GM12865 (cell line): ENCODE measurements around the gene TNFRSF12A.

Experiments
- DNase-seq: peaks from one replicate; pipeline ENCODE4 v3.0.0; 2010; ENCODE audit warnings: low read depth
- H3K4me3 ChIP-seq: 2 replicates; pipeline ENCODE4 v1.5.1; 2011; ENCODE audit warnings: mild to moderate bottlenecking, low read depth, low read length, control low read depth
- TF ChIP-seq, protein P1 (sequence below): IDR thresholded peaks from 2 replicates; pipeline ENCODE4 v1.5.1; 2011; ENCODE audit warnings: low read length, control low read depth, low read depth, inconsistent platforms; ENCODE audit not compliant: insufficient read depth; ENCODE audit errors: missing control alignments

TNFRSF12A gene

DNA sequence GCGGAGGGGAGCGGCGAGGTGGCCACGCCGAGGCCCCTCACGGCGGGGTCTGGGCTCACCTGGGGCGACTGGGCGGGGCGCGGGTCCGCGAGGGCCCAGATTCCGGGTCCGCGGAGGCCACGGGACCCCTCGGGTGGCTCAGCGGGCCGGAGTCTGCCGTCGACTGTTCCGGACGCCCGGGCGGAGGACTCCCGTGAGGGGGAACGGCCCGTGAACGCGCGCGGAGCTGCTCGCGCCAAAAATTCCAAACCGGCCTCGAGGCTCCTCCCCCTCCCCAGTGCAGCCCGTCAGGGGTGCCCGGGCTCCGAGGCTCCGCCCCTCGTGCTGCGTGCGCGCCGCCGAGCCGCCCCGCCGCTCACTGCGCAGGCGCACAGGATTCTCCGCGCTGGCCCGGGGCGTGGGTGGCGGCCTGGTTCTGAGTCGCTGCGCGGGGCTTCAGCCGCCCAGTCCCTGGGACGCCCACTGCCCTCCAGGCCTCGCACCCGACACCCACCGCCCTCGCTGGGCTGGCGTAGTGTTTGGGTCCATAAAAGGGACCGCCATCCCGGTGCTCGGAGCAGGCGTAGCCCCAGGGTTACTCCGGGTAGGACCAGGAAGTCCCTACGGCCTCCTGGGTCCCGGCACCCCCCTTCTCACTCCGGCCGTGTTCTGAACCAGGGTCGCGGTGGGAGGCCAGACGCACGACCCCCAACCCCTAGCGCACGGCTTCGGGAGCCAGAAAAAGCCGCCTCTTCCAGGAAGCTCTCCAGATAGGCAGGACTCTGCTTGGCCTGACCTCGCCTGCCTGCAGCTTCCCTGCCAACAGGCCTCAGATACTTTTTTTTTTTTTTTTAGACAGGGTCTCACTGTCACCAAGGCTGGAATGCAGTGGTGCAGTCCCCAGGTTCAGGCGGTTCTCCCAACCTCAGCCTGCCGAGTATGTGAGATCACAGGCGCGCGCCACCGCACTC is 39.7 kb upstream of the TNFRSF12A start, which contains the start of gene PKMYT1:
TSS of gene PKMYT1 (minus strand) at position 220 of the 950 bp plus-strand sequence. CDS start 789 bp downstream, outside the sequence.
- TF ChIP-seq, protein P1, sequence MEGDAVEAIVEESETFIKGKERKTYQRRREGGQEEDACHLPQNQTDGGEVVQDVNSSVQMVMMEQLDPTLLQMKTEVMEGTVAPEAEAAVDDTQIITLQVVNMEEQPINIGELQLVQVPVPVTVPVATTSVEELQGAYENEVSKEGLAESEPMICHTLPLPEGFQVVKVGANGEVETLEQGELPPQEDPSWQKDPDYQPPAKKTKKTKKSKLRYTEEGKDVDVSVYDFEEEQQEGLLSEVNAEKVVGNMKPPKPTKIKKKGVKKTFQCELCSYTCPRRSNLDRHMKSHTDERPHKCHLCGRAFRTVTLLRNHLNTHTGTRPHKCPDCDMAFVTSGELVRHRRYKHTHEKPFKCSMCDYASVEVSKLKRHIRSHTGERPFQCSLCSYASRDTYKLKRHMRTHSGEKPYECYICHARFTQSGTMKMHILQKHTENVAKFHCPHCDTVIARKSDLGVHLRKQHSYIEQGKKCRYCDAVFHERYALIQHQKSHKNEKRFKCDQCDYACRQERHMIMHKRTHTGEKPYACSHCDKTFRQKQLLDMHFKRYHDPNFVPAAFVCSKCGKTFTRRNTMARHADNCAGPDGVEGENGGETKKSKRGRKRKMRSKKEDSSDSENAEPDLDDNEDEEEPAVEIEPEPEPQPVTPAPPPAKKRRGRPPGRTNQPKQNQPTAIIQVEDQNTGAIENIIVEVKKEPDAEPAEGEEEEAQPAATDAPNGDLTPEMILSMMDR = no peak
- DNase-seq = peak; percentile 94
- peak within 1 kb of the TSS; percentile 97 for H3K4me3 ChIP-seq

DNA sequence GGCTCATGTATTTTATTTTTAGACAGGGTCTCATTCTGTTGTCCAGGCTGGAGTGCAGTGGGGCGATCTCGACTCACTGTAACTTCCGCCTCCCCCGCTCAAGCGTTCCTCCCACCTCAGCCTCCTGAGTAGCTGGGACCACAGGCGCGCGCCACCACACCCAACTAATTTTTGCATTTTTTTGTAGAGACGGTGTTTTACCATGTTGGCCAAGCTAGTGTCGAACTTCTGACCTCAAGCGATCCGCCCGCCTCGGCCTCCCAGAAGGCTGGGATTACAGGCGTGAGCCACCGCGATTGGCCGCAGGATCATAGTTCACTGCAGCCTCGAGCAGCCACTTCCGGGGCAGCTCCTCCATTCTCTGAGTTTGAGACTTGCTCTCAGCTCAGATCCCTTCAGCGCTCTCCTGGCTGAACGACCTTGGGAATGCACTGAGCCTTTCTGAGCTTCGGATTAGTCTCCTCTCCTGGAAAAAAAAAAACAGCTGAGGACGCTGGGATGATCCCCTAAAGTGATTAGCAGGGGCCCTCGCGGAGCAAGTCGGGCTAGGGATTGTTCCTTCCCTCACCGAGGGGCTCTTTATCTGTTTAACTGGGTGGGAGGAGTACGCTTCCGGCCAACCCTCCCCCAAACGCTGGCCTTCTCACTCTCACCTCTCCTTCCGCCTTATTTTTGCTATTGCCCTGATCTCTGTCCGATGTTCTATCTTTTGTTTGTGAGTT is 38.8 kb upstream of the TNFRSF12A start:
- TF ChIP-seq, protein P1 = no peak
- no peak for DNase-seq
- peak overlapping the region; percentile 97 for H3K4me3 ChIP-seq

DNA sequence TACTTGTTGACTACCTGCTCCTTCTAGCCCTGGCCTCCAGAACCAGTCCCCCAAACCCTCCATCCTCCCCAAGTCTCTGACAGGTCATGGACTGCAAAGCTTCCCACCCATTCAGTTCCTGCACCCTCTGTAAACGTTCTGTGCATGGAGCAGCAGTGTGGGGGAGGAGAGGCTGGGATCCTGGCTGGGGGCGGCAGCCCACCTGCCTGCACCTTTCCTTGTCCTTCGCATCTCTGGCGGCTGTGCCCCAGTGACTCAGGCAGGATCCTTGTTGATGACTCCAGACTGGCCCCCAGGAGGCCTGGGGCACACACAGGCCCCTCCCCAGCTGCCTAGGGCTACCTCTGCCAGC is 38.3 kb upstream of the TNFRSF12A start:
- DNase-seq = no peak
- TF ChIP-seq, protein P1 = no peak
- H3K4me3 ChIP-seq = no peak overlapping the region

DNA sequence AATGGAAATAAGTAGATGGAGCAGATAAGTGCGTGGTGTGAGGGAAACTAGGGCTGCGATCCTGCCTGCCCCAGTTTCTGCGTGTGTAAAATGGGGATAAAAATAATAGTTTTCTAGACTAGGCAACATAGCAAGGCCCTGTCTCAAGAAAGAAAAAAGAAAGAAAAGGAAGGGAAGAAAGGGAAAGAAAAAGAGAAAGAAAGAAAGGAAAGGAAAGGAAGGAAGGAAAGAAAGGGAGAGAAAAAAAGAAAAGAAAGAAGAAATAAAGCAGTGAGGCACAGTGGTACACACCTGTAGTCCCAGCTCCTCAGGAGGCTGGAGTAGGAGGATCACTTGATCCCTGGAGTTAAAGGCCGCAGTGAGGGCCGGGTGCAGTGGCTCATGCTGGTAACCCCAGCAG is 37.8 kb upstream of the TNFRSF12A start:
- DNase-seq = no peak
- no peak overlapping the region for H3K4me3 ChIP-seq
- TF ChIP-seq, protein P1 = no peak

DNA sequence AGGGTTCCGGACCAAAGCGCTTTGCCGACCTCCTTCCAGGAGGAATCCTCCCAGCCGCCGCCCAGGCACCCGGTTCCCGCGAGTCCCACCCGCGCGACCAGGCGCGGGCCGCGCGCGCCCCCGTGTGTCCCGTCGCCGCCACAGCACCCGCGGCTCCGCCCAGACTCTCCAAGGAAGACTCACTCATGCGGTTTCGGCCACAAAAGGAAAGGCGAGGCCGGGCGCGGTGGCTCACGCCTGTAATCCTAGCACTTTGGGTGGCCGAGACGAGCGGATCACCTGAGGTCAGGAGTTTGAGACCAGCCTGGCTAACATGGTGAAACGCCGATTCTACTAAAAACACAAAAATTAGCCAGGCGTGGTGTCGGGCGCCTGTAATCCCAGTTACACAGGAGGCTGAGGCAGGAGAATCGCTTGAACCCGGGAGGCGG is 36.4 kb upstream of the TNFRSF12A start:
- TF ChIP-seq, protein P1 = peak; percentile 84
- peak; percentile 62 for DNase-seq
- no peak overlapping the region for H3K4me3 ChIP-seq

DNA sequence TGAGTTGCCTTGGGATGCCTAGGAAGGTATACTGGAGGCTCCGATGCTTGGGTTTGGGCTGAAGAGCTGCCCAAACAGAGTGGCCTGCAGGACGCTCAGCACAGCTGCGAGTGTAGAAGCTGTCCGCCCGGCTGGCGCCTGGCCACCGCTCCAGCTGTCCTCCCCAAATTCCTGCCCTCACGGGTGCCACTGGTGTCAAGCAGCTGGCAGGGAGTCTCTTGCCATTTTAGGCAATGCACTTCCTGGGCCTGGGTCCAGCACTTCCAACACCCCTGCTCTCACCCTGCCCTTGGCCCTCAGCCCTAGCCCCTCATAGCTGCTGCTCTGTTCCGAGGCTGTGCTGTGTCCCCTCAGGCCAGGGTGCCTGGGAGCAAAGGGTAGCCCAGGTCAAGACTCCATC is 34.7 kb upstream of the TNFRSF12A start:
- H3K4me3 ChIP-seq = no peak overlapping the region
- DNase-seq = no peak
- TF ChIP-seq, protein P1 = no peak
